Trophoblast cell (in vitro differentiated cells and primary cell): ENCODE data around the gene TAGAP.
A peak's percentile ranks its signal among the peaks of the same experiment; 100 is the strongest.

ENCODE experiments used
- DNase-seq, 2 donors: peaks; one replicate each; pipeline ENCODE4 v3.0.0-alpha.2; 2016
- H2AFZ ChIP-seq: 2 replicates; pipeline ENCODE4 v1.6.1; 2013; ENCODE audit warnings: low read length, moderate library complexity, mild to moderate bottlenecking; ENCODE audit not compliant: insufficient read depth, poor library complexity
- H2AK5ac ChIP-seq: 2 replicates; pipeline ENCODE4 v1.6.1; 2013; ENCODE audit warnings: mild to moderate bottlenecking, low read length
- H2BK120ac ChIP-seq: 2 replicates; pipeline ENCODE4 v1.6.1; 2013; ENCODE audit warnings: low read length, mild to moderate bottlenecking, moderate library complexity; ENCODE audit not compliant: insufficient read depth, poor library complexity
- H2BK12ac ChIP-seq: 2 replicates; pipeline ENCODE4 v1.6.1; 2013; ENCODE audit warnings: mild to moderate bottlenecking, low read length, moderate library complexity
- H2BK5ac ChIP-seq: 2 replicates; pipeline ENCODE4 v1.6.1; 2013; ENCODE audit warnings: low read length, low read depth, moderate library complexity, mild to moderate bottlenecking; ENCODE audit not compliant: poor library complexity
- H3K14ac ChIP-seq: 2 replicates; pipeline ENCODE4 v1.6.1; 2013; ENCODE audit warnings: mild to moderate bottlenecking, low read length
- H3K18ac ChIP-seq: 2 replicates; pipeline ENCODE4 v1.6.1; 2013; ENCODE audit warnings: mild to moderate bottlenecking, low read length
- H3K23ac ChIP-seq: 2 replicates; pipeline ENCODE4 v1.6.1; 2013; ENCODE audit warnings: low read length
- H3K27ac ChIP-seq: 2 replicates; pipeline ENCODE4 v1.5.1; 2013; ENCODE audit warnings: low read depth, mild to moderate bottlenecking, inconsistent platforms, low read length, moderate library complexity
- H3K27me3 ChIP-seq: 2 replicates; pipeline ENCODE4 v1.6.1; 2013; ENCODE audit warnings: inconsistent platforms, mild to moderate bottlenecking, low read length, moderate library complexity; ENCODE audit not compliant: insufficient read depth
- H3K36me3 ChIP-seq, 2 experiments: 1 replicate in 1 of 2; 2 replicates in 1 of 2; pipeline ENCODE4 v1.6.1; 2013; ENCODE audit warnings: low read length in 2 of 2, mild to moderate bottlenecking in 2 of 2, moderate library complexity in 1 of 2; ENCODE audit not compliant: insufficient read depth in 2 of 2, control insufficient read depth in 1 of 2
- H3K4ac ChIP-seq: 2 replicates; pipeline ENCODE4 v1.6.1; 2013; ENCODE audit warnings: low read depth, mild to moderate bottlenecking, low read length, moderate library complexity
- H3K4me1 ChIP-seq, 2 experiments: 1 replicate in 1 of 2; 2 replicates in 1 of 2; pipeline ENCODE4 v1.6.1; 2013; ENCODE audit warnings: low read length in 2 of 2, mild to moderate bottlenecking in 2 of 2, moderate library complexity in 1 of 2; ENCODE audit not compliant: insufficient read depth in 2 of 2, control insufficient read depth in 1 of 2
- H3K4me2 ChIP-seq: 2 replicates; pipeline ENCODE4 v1.6.1; 2013; ENCODE audit warnings: inconsistent platforms, mild to moderate bottlenecking, low read length, moderate library complexity
- H3K4me3 ChIP-seq: 2 replicates; pipeline ENCODE4 v1.5.1; 2013; ENCODE audit warnings: mild to moderate bottlenecking, low read depth, low read length, inconsistent platforms
- H3K79me1 ChIP-seq: one replicate; pipeline ENCODE4 v1.6.1; 2013; ENCODE audit warnings: low read length
- H3K79me2 ChIP-seq: 2 replicates; pipeline ENCODE4 v1.6.1; 2013; ENCODE audit warnings: low read length, mild to moderate bottlenecking; ENCODE audit not compliant: control insufficient read depth, insufficient read depth, poor library complexity
- H3K9ac ChIP-seq: 2 replicates; pipeline ENCODE4 v1.6.1; 2013; ENCODE audit warnings: mild to moderate bottlenecking, low read length
- H3K9me3 ChIP-seq: 2 replicates; pipeline ENCODE4 v1.6.1; 2013; ENCODE audit warnings: low read depth, mild to moderate bottlenecking, control low read depth, inconsistent platforms, low read length; ENCODE audit not compliant: insufficient read depth
- H4K12ac ChIP-seq: 2 replicates; pipeline ENCODE4 v1.6.1; 2013; ENCODE audit warnings: low read depth, mild to moderate bottlenecking, low read length, moderate library complexity
- H4K8ac ChIP-seq: 2 replicates; pipeline ENCODE4 v1.6.1; 2013; ENCODE audit warnings: low read depth, mild to moderate bottlenecking, low read length, moderate library complexity
- H4K91ac ChIP-seq: one replicate; pipeline ENCODE4 v1.6.1; 2013; ENCODE audit warnings: low read depth, mild to moderate bottlenecking, low read length, moderate library complexity
- WGBS: extraction: QIAGEN DNeasy Blood & Tissue Kit; methylation state at CpG from one replicate; pipeline ENCODE4 v1.1.7; 2013; ENCODE audit warnings: missing lambda C conversion rate; ENCODE audit not compliant: insufficient read length, insufficient coverage; ENCODE audit errors: extremely low coverage; 5-methylcytosine and 5-hydroxymethylcytosine counted together

The TAGAP gene

GRCh38 chr6:159036673-159037072 lies 8.1 kb downstream of the TAGAP start:
- WGBS = no CpG with 5 or more reads among the region's 14 CpGs
- H3K4ac ChIP-seq = no peak overlapping the region
- H4K12ac ChIP-seq = no peak overlapping the region
- no peaks in the 10 kb centered on the region for H3K79me2 ChIP-seq
- H3K14ac ChIP-seq = no peak overlapping the region
- H3K36me3 ChIP-seq = no peaks in the 10 kb centered on the region
- no peak overlapping the region for H2BK5ac ChIP-seq
- no peaks in the 10 kb centered on the region for H3K9me3 ChIP-seq
- H3K79me1 ChIP-seq = no peaks in the 10 kb centered on the region
- H3K4me2 ChIP-seq = no peak overlapping the region
- no peak overlapping the region for H2AFZ ChIP-seq
- no peak for DNase-seq
- no peak overlapping the region for H2AK5ac ChIP-seq
- no peak overlapping the region for H3K23ac ChIP-seq
- no peak overlapping the region for H4K91ac ChIP-seq
- H3K27me3 ChIP-seq = no peaks in the 10 kb centered on the region
- no peak overlapping the region for H3K18ac ChIP-seq
- no peak overlapping the region for H3K27ac ChIP-seq
- no peak overlapping the region for H2BK12ac ChIP-seq
- no peak overlapping the region for H3K9ac ChIP-seq
- H3K4me1 ChIP-seq = peaks cover 0 to 2% of the 10 kb centered on the region in 2 experiments
- H4K8ac ChIP-seq = no peak overlapping the region
- no peak overlapping the region for H3K4me3 ChIP-seq
- no peak overlapping the region for H2BK120ac ChIP-seq

DNA sequence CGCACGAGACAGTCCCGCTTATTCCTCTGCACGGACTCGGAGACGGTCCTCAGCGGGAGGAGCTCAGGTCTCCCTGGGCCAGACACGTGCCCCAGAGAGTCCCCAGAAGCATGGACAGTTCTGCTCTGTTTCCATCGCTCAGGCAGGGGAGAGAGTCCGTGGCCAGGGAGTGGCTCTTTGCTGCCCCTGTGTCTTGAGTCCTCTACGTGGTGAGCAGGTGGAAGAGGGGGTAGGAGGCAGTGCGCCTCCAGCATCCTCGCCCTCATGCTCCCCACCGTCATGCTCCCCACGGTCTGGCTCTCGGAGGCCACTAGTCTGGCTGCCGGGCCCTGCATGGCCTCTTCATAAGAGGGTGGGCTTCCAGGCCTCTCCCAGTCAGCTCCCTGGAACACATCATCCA lies 8.9 kb downstream of the TAGAP start:
- Histone ChIP-seq H3K4ac (no peak overlapping the region), H3K36me3 (no peaks in the 10 kb centered on the region), H2AFZ (no peak overlapping the region), H3K27ac (no peak overlapping the region), H3K9me3 (no peaks in the 10 kb centered on the region), H2BK12ac (no peak overlapping the region), H4K12ac (no peak overlapping the region), H3K9ac (no peak overlapping the region), H4K8ac (no peak overlapping the region), H3K4me3 (no peak overlapping the region), H3K14ac (no peak overlapping the region), H3K18ac (no peak overlapping the region), H3K4me1 (peaks cover 0 to 2% of the 10 kb centered on the region in 2 experiments), H2BK5ac (no peak overlapping the region), H3K23ac (no peak overlapping the region), H3K79me1 (no peaks in the 10 kb centered on the region), H3K79me2 (no peaks in the 10 kb centered on the region), H4K91ac (no peak overlapping the region), H2BK120ac (no peak overlapping the region), H2AK5ac (no peak overlapping the region), H3K27me3 (no peaks in the 10 kb centered on the region), H3K4me2 (no peak overlapping the region)
- no CpG with 5 or more reads among the region's 17 CpGs for WGBS
- DNase-seq = no peak

DNA sequence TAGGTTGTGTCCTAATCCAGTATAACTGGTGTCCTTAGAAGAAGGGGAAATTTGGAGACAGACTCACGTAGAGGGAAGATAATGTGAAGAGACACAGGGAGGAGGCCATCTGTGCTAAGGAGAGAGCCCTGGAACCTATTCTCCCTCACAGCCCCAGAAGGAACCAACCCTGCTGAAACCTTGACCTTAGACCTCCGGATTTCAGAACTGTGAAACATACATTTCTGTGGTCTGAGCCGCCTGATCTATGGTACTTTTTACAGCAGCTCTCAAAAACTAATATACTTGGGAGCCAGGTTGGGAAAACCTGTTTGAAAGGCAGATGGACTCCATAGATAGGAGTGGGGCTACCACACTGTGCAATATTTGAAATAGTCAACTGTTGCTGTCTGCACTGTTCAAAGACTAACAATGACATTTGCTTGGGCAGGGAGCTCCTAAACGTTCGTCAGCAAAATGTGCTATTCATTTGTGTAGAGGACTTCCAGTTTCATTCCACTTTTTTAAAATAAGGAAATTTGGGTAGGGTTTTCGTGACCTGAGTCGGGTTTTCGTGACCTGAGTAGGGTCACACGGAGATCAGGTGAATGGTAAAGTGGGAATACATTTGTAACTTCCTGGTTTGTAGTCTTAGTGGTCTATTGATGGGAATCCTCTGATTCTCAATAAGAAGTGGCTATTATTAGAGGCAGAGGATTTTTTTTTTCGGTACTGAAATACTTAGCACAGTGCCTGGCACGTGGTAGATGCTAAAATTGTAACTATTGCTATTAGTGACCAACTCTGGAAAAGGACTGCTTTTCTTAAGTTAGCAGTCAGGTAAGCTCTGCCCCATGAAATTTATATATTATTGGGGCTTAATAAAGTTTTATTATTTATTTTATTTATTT lies 11.4 kb downstream of the TAGAP start:
- Histone ChIP-seq H3K4me1 (no peaks in the 10 kb centered on the region), H3K9ac (no peak overlapping the region), H4K12ac (no peak overlapping the region), H3K27me3 (no peaks in the 10 kb centered on the region), H3K27ac (no peak overlapping the region), H3K4ac (no peak overlapping the region), H3K9me3 (no peaks in the 10 kb centered on the region), H3K79me1 (no peaks in the 10 kb centered on the region), H2BK120ac (no peak overlapping the region), H4K8ac (no peak overlapping the region), H3K36me3 (no peaks in the 10 kb centered on the region), H4K91ac (no peak overlapping the region), H2BK12ac (no peak overlapping the region), H2BK5ac (no peak overlapping the region), H3K14ac (no peak overlapping the region), H3K4me2 (no peak overlapping the region), H2AK5ac (no peak overlapping the region), H3K18ac (no peak overlapping the region), H2AFZ (no peak overlapping the region), H3K79me2 (no peaks in the 10 kb centered on the region), H3K23ac (no peak overlapping the region), H3K4me3 (no peak overlapping the region)
- DNase-seq = peak in 1 of 2 donors; percentile 30
- WGBS = no CpG with 5 or more reads among the region's 11 CpGs

- WGBS = no CpG with 5 or more reads among the region's 5 CpGs
- Histone ChIP-seq H3K79me1 (no peaks in the 10 kb centered on the region), H3K27me3 (no peaks in the 10 kb centered on the region), H3K9me3 (no peaks in the 10 kb centered on the region), H3K4me2 (no peak overlapping the region), H2BK120ac (no peak overlapping the region), H4K8ac (no peak overlapping the region), H3K4me3 (no peak overlapping the region), H3K27ac (no peak overlapping the region), H3K9ac (no peak overlapping the region), H3K14ac (no peak overlapping the region), H3K18ac (no peak overlapping the region), H3K79me2 (no peaks in the 10 kb centered on the region), H2BK12ac (no peak overlapping the region), H3K4ac (no peak overlapping the region), H3K36me3 (no peaks in the 10 kb centered on the region), H4K12ac (no peak overlapping the region), H2BK5ac (no peak overlapping the region), H2AFZ (no peak overlapping the region), H4K91ac (no peak overlapping the region), H3K4me1 (no peaks in the 10 kb centered on the region), H3K23ac (no peak overlapping the region), H2AK5ac (no peak overlapping the region)
- no peak for DNase-seq
These were observed 12.9 kb downstream of the TAGAP start for GRCh38 chr6:159031846-159032245.
